HG03571 (cell line): Measurements from ENCODE around the gene TENT4A.

Source experiments
- ATAC-seq: cut with Tn5 transposase; IDR thresholded peaks from one replicate; pipeline ENCODE4 v1.9.1; 2021; ENCODE audit not compliant: unreplicated experiment

TENT4A gene

GRCh38 chr5:6749026-6749716, 35.9 kb downstream of the TENT4A start:
- ATAC-seq: no peak

GRCh38 chr5:6750142-6750840, 37.1 kb downstream of the TENT4A start:
- ATAC-seq: no peak

- no peak for ATAC-seq
Observed at GRCh38 chr5:6750951-6751685, 37.9 kb downstream of the TENT4A start.

GRCh38 chr5:6752236-6752635, 39.0 kb downstream of the TENT4A start:
- no peak for ATAC-seq

- no peak for ATAC-seq
Observed at GRCh38 chr5:6752782-6753181, 39.5 kb downstream of the TENT4A start.

- no peak for ATAC-seq
Observed at GRCh38 chr5:6753851-6754250, 40.6 kb downstream of the TENT4A start.

- no peak for ATAC-seq
Observed at GRCh38 chr5:6754766-6755165, 41.5 kb downstream of the TENT4A start.

GRCh38 chr5:6755519-6755918, 42.3 kb downstream of the TENT4A start:
- ATAC-seq: no peak

- ATAC-seq: no peak
Observed at GRCh38 chr5:6755941-6756340, 42.7 kb downstream of the TENT4A start.

GRCh38 chr5:6757414-6757969, 44.3 kb downstream of the TENT4A start:
- ATAC-seq: no peak

- ATAC-seq: no peak
Observed at GRCh38 chr5:6758236-6758635, 45.0 kb downstream of the TENT4A start.

- ATAC-seq: no peak
Observed at GRCh38 chr5:6758706-6759105, 45.5 kb downstream of the TENT4A start.

- no peak for ATAC-seq
Observed at GRCh38 chr5:6759401-6759800, 46.2 kb downstream of the TENT4A start.

- ATAC-seq: no peak
Observed at GRCh38 chr5:6759983-6760382, 46.8 kb downstream of the TENT4A start.

GRCh38 chr5:6760686-6761085, 47.5 kb downstream of the TENT4A start:
- no peak for ATAC-seq

- no peak for ATAC-seq
Observed at GRCh38 chr5:6761333-6761732, 48.1 kb downstream of the TENT4A start.

GRCh38 chr5:6762116-6762515, 48.9 kb downstream of the TENT4A start:
- no peak for ATAC-seq

- ATAC-seq: no peak
Observed at GRCh38 chr5:6762697-6763096, 49.5 kb downstream of the TENT4A start.

GRCh38 chr5:6763191-6763590, 50.0 kb downstream of the TENT4A start:
- no peak for ATAC-seq

- ATAC-seq: no peak
Observed at GRCh38 chr5:6765612-6766525, 52.6 kb downstream of the TENT4A start.
